Measurements from ENCODE around the gene LAMTOR3.

The LAMTOR3 gene

GRCh38 chr4:99848591-99849001 is 45.6 kb downstream of the LAMTOR3 start:
- no peak for DNase-seq (ENCODE audit: low read depth)
- TF ChIP-seq CTCF (IDR thresholded peaks at IDR 0.05; ENCODE audit: low read depth, low read length, missing control alignments): no peak
- in situ Hi-C loops (cut with HindIII; ENCODE audit: low sequenced_read_pairs): no loop called here
- H3K4me3 ChIP-seq (ENCODE audit: low read depth, low read length): no peak overlapping the region

DNA sequence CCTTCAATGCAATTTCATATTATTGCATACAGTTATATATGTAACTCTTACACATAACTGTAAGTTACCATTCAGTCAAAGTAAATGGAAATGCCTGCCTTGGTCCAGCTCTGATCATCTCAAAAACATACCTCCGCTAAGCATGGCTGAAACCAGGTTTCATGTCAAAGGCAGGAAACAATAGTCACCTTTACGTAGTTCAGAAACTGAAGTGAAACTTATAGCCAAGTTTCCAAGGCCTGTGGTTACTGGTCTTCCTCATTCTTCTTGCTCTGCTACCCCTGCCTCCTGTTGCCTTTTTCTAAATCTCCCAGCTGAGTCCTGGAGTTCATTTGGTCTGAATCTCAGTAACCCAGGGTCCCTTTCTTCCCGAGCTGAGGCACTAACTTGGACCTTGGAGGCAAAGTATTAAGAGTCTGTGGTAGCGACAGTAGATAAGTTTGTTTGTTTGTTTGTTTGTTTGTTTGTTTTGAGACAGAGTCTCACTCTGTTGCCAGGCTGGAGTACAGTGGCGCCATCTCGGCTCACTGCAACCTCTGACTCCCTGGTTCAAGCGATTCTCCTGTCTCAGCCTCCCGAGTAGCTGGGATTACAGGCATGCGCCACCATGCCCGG is 46.8 kb downstream of the LAMTOR3 start:
- in situ Hi-C loops (cut with HindIII; ENCODE audit: low sequenced_read_pairs): no loop called here
- no peak for DNase-seq (ENCODE audit: low read depth)
- no peak overlapping the region for H3K4me3 ChIP-seq (ENCODE audit: low read depth, low read length)
- no peak for TF ChIP-seq CTCF (IDR thresholded peaks at IDR 0.05; ENCODE audit: low read depth, low read length, missing control alignments)

GRCh38 chr4:99846891-99847290 is 47.3 kb downstream of the LAMTOR3 start:
- DNase-seq (ENCODE audit: low read depth): no peak

DNA sequence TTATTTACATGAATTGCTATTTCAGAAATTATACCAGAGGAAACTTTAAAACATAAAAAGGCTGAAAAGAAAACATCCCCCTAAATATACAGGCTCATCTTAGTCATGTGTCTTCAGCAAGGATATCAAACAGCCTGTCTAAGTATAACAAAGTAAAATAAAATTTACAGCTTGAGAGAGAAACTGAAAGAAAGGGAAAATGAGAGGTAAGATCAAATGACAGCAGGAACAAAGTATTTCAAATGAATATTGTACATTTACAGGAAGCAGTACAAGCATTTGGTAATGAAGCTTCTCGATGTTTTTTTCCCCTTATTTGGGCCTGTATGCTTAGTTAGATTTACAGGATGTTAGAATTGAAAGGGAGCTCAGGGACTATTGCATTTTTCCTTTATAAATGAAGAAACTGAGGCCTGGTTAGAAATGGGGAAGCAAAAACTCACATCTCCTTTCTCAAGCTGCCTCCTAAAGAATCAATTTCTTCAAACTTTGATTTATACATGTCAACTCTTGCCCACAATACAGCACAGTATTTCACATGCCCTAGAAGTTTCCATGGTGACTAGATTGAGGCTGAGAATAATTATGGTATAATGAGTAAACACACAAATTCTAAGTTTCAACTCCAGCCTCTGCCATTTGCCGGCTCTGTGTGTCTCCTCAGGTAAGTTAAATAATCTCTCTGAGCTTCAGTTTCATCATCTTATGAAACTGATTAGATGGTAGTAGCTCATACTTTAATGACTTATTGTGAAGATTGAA is 48.3 kb downstream of the LAMTOR3 start:
- no peak overlapping the region for H3K4me3 ChIP-seq (ENCODE audit: low read depth, low read length)
- TF ChIP-seq CTCF (IDR thresholded peaks at IDR 0.05; ENCODE audit: low read depth, low read length, missing control alignments): no peak
- in situ Hi-C loops (cut with HindIII; ENCODE audit: low sequenced_read_pairs): no loop called here
- no peak for DNase-seq (ENCODE audit: low read depth)

More at GRCh38 chr4:99846891-99847290, 47.3 kb downstream of the LAMTOR3 start:
- H3K4me3 ChIP-seq (ENCODE audit: low read depth, low read length): no peak overlapping the region
- TF ChIP-seq CTCF (IDR thresholded peaks at IDR 0.05; ENCODE audit: low read depth, low read length, missing control alignments): no peak
- in situ Hi-C loops (cut with HindIII; ENCODE audit: low sequenced_read_pairs): no loop called here

GRCh38 chr4:99845179-99845578 is 49.0 kb downstream of the LAMTOR3 start:
- in situ Hi-C loops (cut with HindIII; ENCODE audit: low sequenced_read_pairs): no loop called here
- DNase-seq (ENCODE audit: low read depth): no peak
- TF ChIP-seq CTCF (IDR thresholded peaks at IDR 0.05; ENCODE audit: low read depth, low read length, missing control alignments): no peak
- H3K4me3 ChIP-seq (ENCODE audit: low read depth, low read length): no peak overlapping the region

- in situ Hi-C loops (cut with HindIII; ENCODE audit: low sequenced_read_pairs): no loop called here
- no peak overlapping the region for H3K4me3 ChIP-seq (ENCODE audit: low read depth, low read length)
- no peak for DNase-seq (ENCODE audit: low read depth)
- TF ChIP-seq CTCF (IDR thresholded peaks at IDR 0.05; ENCODE audit: low read depth, low read length, missing control alignments): no peak
These were observed 50.2 kb downstream of the LAMTOR3 start for GRCh38 chr4:99844048-99844447.
